ENCODE results near the gene LRRN1.

DNA sequence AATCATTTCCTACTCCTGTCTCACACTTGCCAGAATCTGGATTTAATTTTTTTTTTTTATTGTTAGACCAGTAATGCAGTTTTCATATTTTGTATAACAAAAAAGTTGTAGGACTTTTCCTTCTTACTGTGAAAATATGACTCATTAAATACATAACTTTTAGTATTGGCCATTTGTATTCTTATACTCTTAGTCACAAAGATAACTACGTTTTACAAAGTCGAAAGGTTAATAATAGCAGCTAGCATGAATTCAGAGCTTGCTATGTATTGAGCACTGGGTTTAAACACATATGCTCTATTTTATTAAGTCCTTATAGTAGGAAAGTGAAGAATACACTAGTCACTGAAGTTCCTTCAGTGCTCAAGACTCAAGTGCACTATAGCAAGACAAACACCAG lies 43.1 kb downstream of the LRRN1 start:
- no peak for TF ChIP-seq POLR2A (IDR thresholded peaks at IDR 0.05)
- TF ChIP-seq, protein P1, sequence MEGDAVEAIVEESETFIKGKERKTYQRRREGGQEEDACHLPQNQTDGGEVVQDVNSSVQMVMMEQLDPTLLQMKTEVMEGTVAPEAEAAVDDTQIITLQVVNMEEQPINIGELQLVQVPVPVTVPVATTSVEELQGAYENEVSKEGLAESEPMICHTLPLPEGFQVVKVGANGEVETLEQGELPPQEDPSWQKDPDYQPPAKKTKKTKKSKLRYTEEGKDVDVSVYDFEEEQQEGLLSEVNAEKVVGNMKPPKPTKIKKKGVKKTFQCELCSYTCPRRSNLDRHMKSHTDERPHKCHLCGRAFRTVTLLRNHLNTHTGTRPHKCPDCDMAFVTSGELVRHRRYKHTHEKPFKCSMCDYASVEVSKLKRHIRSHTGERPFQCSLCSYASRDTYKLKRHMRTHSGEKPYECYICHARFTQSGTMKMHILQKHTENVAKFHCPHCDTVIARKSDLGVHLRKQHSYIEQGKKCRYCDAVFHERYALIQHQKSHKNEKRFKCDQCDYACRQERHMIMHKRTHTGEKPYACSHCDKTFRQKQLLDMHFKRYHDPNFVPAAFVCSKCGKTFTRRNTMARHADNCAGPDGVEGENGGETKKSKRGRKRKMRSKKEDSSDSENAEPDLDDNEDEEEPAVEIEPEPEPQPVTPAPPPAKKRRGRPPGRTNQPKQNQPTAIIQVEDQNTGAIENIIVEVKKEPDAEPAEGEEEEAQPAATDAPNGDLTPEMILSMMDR (IDR thresholded peaks at IDR 0.05) = no peak

Data from heart left ventricle (tissue), 13 donors.